ENCODE measurements around the gene FGFRL1. TPM values are rescaled to one million over a fixed set of nuclear protein-coding genes. Genes with fewer than 3 reads are reported as not detected.

Gene FGFRL1
- total and polyA plus RNA-seq, 2 of the 13 experiments (the other 11 are each of a cell fraction or from before 2014, with no cell fraction given), result 19.1 to 30.6 TPM

DNA sequence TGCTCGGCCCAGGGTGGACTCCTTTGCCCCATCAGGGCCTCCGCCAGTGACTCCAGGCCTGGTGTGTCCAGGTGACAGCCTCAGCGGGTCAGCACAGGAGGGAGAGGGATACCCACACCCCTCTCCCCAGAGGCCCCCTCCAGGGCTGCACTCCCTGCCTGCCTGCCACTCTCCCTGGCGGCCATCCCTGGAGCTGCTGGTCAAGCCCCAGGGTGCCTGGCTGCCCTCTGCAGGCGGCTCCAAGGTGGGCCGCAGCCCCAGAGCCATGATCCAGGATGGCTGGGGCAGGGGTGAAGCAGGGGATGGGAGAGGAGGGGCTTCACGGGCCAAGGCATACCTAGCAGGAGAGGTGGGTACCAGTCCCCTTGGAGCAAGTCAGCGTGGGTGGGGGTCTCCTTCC lies 3.8 kb downstream of the FGFRL1 start (continued):
- TF ChIP-seq YY1 (IDR thresholded peaks at IDR 0.05; ENCODE audit: insufficient read depth, insufficient replicate concordance, low read depth, low read length) (peak; percentile 51), XRCC5 (optimal IDR thresholded peaks at IDR 0.05; ENCODE audit: low read length) (peak; percentile 47), HNRNPK (IDR thresholded peaks at IDR 0.05; ENCODE audit: low read depth, low read length, poor library complexity, severe bottlenecking) (peak; percentile 52), SAP130 (CRISPR knock-in tag; IDR thresholded peaks at IDR 0.05; ENCODE audit: low read depth) (peak; percentile 29; the same call in 1 of the 2 replicates), SP1 (IDR thresholded peaks at IDR 0.05) (no peak), SP1 (CRISPR knock-in tag; IDR thresholded peaks at IDR 0.05) (0 out of 2 replicates have a peak, but pooled peaks have one; percentile 45), GATAD2A (CRISPR knock-in tag; IDR thresholded peaks at IDR 0.05) (0 out of 2 replicates have a peak, but pooled peaks have one; percentile 12), AGO2 (optimal IDR thresholded peaks at IDR 0.05; ENCODE audit: low read depth, low read length) (peak; percentile 50), ELF3 (CRISPR knock-in tag; IDR thresholded peaks at IDR 0.05) (no peak), HNRNPL (IDR thresholded peaks at IDR 0.05; ENCODE audit: low read depth, low read length) (peak; percentile 69; the same call in 1 of the 2 replicates)
- TF ChIP-seq, protein P1, sequence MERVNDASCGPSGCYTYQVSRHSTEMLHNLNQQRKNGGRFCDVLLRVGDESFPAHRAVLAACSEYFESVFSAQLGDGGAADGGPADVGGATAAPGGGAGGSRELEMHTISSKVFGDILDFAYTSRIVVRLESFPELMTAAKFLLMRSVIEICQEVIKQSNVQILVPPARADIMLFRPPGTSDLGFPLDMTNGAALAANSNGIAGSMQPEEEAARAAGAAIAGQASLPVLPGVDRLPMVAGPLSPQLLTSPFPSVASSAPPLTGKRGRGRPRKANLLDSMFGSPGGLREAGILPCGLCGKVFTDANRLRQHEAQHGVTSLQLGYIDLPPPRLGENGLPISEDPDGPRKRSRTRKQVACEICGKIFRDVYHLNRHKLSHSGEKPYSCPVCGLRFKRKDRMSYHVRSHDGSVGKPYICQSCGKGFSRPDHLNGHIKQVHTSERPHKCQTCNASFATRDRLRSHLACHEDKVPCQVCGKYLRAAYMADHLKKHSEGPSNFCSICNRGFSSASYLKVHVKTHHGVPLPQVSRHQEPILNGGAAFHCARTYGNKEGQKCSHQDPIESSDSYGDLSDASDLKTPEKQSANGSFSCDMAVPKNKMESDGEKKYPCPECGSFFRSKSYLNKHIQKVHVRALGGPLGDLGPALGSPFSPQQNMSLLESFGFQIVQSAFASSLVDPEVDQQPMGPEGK (CRISPR knock-in tag; IDR thresholded peaks at IDR 0.05), result 0 out of 2 replicates have a peak, but pooled peaks have one; percentile 42
- TF ChIP-seq, protein P2, sequence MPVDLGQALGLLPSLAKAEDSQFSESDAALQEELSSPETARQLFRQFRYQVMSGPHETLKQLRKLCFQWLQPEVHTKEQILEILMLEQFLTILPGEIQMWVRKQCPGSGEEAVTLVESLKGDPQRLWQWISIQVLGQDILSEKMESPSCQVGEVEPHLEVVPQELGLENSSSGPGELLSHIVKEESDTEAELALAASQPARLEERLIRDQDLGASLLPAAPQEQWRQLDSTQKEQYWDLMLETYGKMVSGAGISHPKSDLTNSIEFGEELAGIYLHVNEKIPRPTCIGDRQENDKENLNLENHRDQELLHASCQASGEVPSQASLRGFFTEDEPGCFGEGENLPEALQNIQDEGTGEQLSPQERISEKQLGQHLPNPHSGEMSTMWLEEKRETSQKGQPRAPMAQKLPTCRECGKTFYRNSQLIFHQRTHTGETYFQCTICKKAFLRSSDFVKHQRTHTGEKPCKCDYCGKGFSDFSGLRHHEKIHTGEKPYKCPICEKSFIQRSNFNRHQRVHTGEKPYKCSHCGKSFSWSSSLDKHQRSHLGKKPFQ (CRISPR knock-in tag; IDR thresholded peaks at IDR 0.05; ENCODE audit: insufficient replicate concordance), result no peak
- TF ChIP-seq, protein P3, sequence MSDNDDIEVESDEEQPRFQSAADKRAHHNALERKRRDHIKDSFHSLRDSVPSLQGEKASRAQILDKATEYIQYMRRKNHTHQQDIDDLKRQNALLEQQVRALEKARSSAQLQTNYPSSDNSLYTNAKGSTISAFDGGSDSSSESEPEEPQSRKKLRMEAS (IDR thresholded peaks at IDR 0.05), result no peak
- TF ChIP-seq, protein P4, sequence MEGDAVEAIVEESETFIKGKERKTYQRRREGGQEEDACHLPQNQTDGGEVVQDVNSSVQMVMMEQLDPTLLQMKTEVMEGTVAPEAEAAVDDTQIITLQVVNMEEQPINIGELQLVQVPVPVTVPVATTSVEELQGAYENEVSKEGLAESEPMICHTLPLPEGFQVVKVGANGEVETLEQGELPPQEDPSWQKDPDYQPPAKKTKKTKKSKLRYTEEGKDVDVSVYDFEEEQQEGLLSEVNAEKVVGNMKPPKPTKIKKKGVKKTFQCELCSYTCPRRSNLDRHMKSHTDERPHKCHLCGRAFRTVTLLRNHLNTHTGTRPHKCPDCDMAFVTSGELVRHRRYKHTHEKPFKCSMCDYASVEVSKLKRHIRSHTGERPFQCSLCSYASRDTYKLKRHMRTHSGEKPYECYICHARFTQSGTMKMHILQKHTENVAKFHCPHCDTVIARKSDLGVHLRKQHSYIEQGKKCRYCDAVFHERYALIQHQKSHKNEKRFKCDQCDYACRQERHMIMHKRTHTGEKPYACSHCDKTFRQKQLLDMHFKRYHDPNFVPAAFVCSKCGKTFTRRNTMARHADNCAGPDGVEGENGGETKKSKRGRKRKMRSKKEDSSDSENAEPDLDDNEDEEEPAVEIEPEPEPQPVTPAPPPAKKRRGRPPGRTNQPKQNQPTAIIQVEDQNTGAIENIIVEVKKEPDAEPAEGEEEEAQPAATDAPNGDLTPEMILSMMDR (CRISPR knock-in tag; IDR thresholded peaks at IDR 0.05), result peak; percentile 71

Data from HepG2 (cell line).